GM23338 (cell line): Measurements from ENCODE around the gene TMEM132D. TPM values are rescaled to one million over a fixed set of nuclear protein-coding genes. Genes with fewer than 3 reads are reported as not detected.

Experiments
- ATAC-seq: fragments of 200-7000 bp; cut with Tn5 transposase; 3 replicates; pipeline ENCODE4 v1.9.1; 2020
- DNase-seq: peaks from one replicate; pipeline ENCODE4 v3.0.0-alpha.2; 2015; ENCODE audit warnings: low spot score
- H2AFZ ChIP-seq: fragments of 200-600 bp; sonication (generic); 2 replicates; pipeline ENCODE4 v1.8.0; 2016; ENCODE audit warnings: antibody characterized with exemption, mild to moderate bottlenecking, moderate library complexity
- H3F3A ChIP-seq: fragments of 200-600 bp; sonication (generic); replicated peaks from 2 replicates; pipeline ENCODE4 v1.8.0; 2017; ENCODE audit warnings: antibody characterized with exemption, mixed run types, low read depth
- H3K27ac ChIP-seq: fragments of 200-600 bp; sonication (generic); 2 replicates; pipeline ENCODE4 v1.6.1; 2016; ENCODE audit warnings: low read depth
- H3K27me3 ChIP-seq: fragments of 200-600 bp; sonication (generic); 2 replicates; pipeline ENCODE4 v1.8.0; 2016; ENCODE audit warnings: mild to moderate bottlenecking, mixed run types, moderate library complexity; ENCODE audit not compliant: insufficient read depth
- H3K36me3 ChIP-seq: fragments of 200-600 bp; sonication (generic); 2 replicates; pipeline ENCODE4 v1.8.0; 2016; ENCODE audit warnings: mild to moderate bottlenecking; ENCODE audit not compliant: insufficient read depth
- H3K4me1 ChIP-seq: fragments of 200-600 bp; sonication (generic); 2 replicates; pipeline ENCODE4 v1.8.0; 2016; ENCODE audit warnings: mild to moderate bottlenecking, moderate library complexity; ENCODE audit not compliant: insufficient read depth
- H3K4me2 ChIP-seq: fragments of 200-600 bp; sonication (generic); 2 replicates; pipeline ENCODE4 v1.7.1; 2017; ENCODE audit warnings: mixed run types
- H3K4me3 ChIP-seq: fragments of 200-600 bp; sonication (generic); 2 replicates; pipeline ENCODE4 v1.6.1; 2016; ENCODE audit warnings: mixed run types
- H3K79me2 ChIP-seq: fragments of 200-600 bp; sonication (generic); replicated peaks from 2 replicates; pipeline ENCODE4 v1.8.0; 2017; ENCODE audit warnings: mild to moderate bottlenecking; ENCODE audit not compliant: insufficient read depth
- H3K9me2 ChIP-seq: fragments of 200-600 bp; sonication (generic); 2 replicates; pipeline ENCODE4 v1.8.0; 2017; ENCODE audit not compliant: insufficient read depth
- H4K20me1 ChIP-seq: fragments of 200-600 bp; sonication (generic); replicated peaks from 2 replicates; pipeline ENCODE4 v1.8.0; 2017; ENCODE audit warnings: mild to moderate bottlenecking; ENCODE audit not compliant: insufficient read depth
- H3K27ac Mint-ChIP-seq: 2 replicates; pipeline ENCODE4 v1.8.0; 2020; ENCODE audit warnings: inconsistent platforms, mild to moderate bottlenecking, moderate library complexity, mixed read lengths
- H3K27me3 Mint-ChIP-seq: 3 replicates; pipeline ENCODE4 v1.8.0; 2022; ENCODE audit warnings: low read depth, mild to moderate bottlenecking, moderate library complexity, mixed read lengths, inconsistent platforms; ENCODE audit not compliant: insufficient read depth, poor library complexity
- H3K36me3 Mint-ChIP-seq: 3 replicates; pipeline ENCODE4 v1.8.0; 2021; ENCODE audit warnings: low read depth, mild to moderate bottlenecking, inconsistent platforms, moderate library complexity, mixed read lengths
- H3K4me1 Mint-ChIP-seq: 3 replicates; pipeline ENCODE4 v1.8.0; 2020; ENCODE audit warnings: mild to moderate bottlenecking, inconsistent platforms, mixed read lengths
- H3K4me3 Mint-ChIP-seq: 3 replicates; pipeline ENCODE4 v1.8.0; 2021; ENCODE audit warnings: moderate library complexity, mild to moderate bottlenecking, inconsistent platforms, mixed read lengths
- H3K9me3 Mint-ChIP-seq: 3 replicates; pipeline ENCODE4 v1.8.0; 2020; ENCODE audit warnings: moderate library complexity, mild to moderate bottlenecking, inconsistent platforms, mixed read lengths
- POLR2AphosphoS5 ChIP-seq: IDR thresholded peaks from 2 replicates; pipeline ENCODE4 v1.6.1; 2016; ENCODE audit warnings: antibody characterized with exemption, low read depth
- ZNF114 ChIP-seq: fragments of 250-450 bp; sonication (Bioruptor Pico); IDR thresholded peaks from 2 replicates; pipeline ENCODE4 v1.5.0; 2020; ENCODE audit warnings: mild to moderate bottlenecking, moderate library complexity
- ZNF331 ChIP-seq: fragments of 250-450 bp; sonication (Bioruptor Pico); IDR thresholded peaks from 2 replicates; pipeline ENCODE4 v1.5.0; 2020; ENCODE audit warnings: low read depth, mild to moderate bottlenecking, moderate library complexity
- ZNF462 ChIP-seq: fragments of 250-450 bp; sonication (Bioruptor Pico); IDR thresholded peaks from 2 replicates; pipeline ENCODE4 v1.5.0; 2020; ENCODE audit warnings: mild to moderate bottlenecking, moderate library complexity
- polyA plus RNA-seq: library from polyadenylated mRNA; unstranded; fragments of >200 nt; fragmentation: Nextera tagmentation; extraction: Ambion mirVana; gene quantifications from 2 replicates; pipeline ENCODE4 v1.2.1, GENCODE V29; 2016
- total RNA-seq: library from RNA; depleted of rRNA; stranded (reverse); fragments of >200 nt; shearing (Covaris generic); gene quantifications from 2 replicates; pipeline ENCODE4 v1.2.3, GENCODE V29; 2014

Gene TMEM132D
- total and polyA plus RNA-seq, 2 experiments from 2014 or later = 0.44 to 5.3 TPM

GRCh38 chr12:129110575-129110974 is 793.2 kb downstream of the TMEM132D start (continued):
- TF ChIP-seq ZNF462 (CRISPR knock-in tag) = no peak

- no peaks in the 10 kb centered on the region for H4K20me1 ChIP-seq
- Mint-ChIP-seq H3K4me3 (no peak overlapping the region), H3K9me3 (peaks cover 84% of the 10 kb centered on the region), H3K36me3 (peaks cover 41% of the 10 kb centered on the region), H3K27ac (no peak overlapping the region), H3K27me3 (peaks cover 5% of the 10 kb centered on the region), H3K4me1 (no peaks in the 10 kb centered on the region)
- no peaks in the 10 kb centered on the region for H3K36me3 ChIP-seq
- no peaks in the 10 kb centered on the region for H3K27me3 ChIP-seq
- DNase-seq (no peak), ATAC-seq (no peak)
- no peak overlapping the region for H3K4me3 ChIP-seq
- H3K79me2 ChIP-seq = no peaks in the 10 kb centered on the region
- H2AFZ ChIP-seq = no peak overlapping the region
- H3F3A ChIP-seq = no peaks in the 10 kb centered on the region
- no peak overlapping the region for H3K27ac ChIP-seq
- H3K9me2 ChIP-seq = no peaks in the 10 kb centered on the region; the same call in 1 of the 2 replicates
- H3K4me1 ChIP-seq = no peaks in the 10 kb centered on the region
- H3K4me2 ChIP-seq = no peak overlapping the region
- TF ChIP-seq ZNF462 (CRISPR knock-in tag) (no peak), POLR2AphosphoS5 (no peak), ZNF331 (CRISPR knock-in tag) (no peak), ZNF114 (CRISPR knock-in tag) (no peak)
Observed at GRCh38 chr12:129109174-129110001, 794.4 kb downstream of the TMEM132D start.
